HG02763 (cell line): ENCODE measurements around the gene TNS1.
"Not testable (repeated sequence)": the region's sequence is repeated elsewhere in the genome, so short reads cannot be mapped to it uniquely, and the experiment has no call there.

ENCODE experiments used
- ATAC-seq: cut with Tn5 transposase; IDR thresholded peaks from one replicate; pipeline ENCODE4 v1.9.1; 2021; ENCODE audit warnings: mild to moderate bottlenecking, moderate library complexity; ENCODE audit not compliant: unreplicated experiment

Gene TNS1

GRCh38 chr2:217790681-217791392 lies 212.0 kb downstream of the TNS1 start:
- ATAC-seq: no peak

GRCh38 chr2:217790195-217790594 lies 212.6 kb downstream of the TNS1 start:
- ATAC-seq: no peak

- ATAC-seq: no peak
Observed at GRCh38 chr2:217789736-217790181, 213.0 kb downstream of the TNS1 start.

GRCh38 chr2:217789003-217789735 lies 213.6 kb downstream of the TNS1 start:
- ATAC-seq: no peak

- no peak for ATAC-seq
Observed at GRCh38 chr2:217788669-217789002, 214.2 kb downstream of the TNS1 start.

GRCh38 chr2:217787160-217787877 lies 215.5 kb downstream of the TNS1 start:
- ATAC-seq: no peak

- ATAC-seq: not testable (repeated sequence)
Observed at GRCh38 chr2:217786560-217786959, 216.2 kb downstream of the TNS1 start.

- ATAC-seq: no peak
Observed at GRCh38 chr2:217785544-217786045, 217.2 kb downstream of the TNS1 start.

GRCh38 chr2:217784996-217785543 lies 217.7 kb downstream of the TNS1 start:
- no peak for ATAC-seq

GRCh38 chr2:217783243-217783642 lies 219.6 kb downstream of the TNS1 start:
- no peak for ATAC-seq

- ATAC-seq: no peak
Observed at GRCh38 chr2:217777906-217778305, 224.9 kb downstream of the TNS1 start.

GRCh38 chr2:217776631-217777030 lies 226.2 kb downstream of the TNS1 start:
- ATAC-seq: no peak

GRCh38 chr2:217775920-217776503 lies 226.8 kb downstream of the TNS1 start:
- no peak for ATAC-seq

- no peak for ATAC-seq
Observed at GRCh38 chr2:217774232-217774631, 228.6 kb downstream of the TNS1 start.

GRCh38 chr2:217773539-217773938 lies 229.3 kb downstream of the TNS1 start:
- ATAC-seq: no peak

- ATAC-seq: no peak
Observed at GRCh38 chr2:217766356-217766755, 236.4 kb downstream of the TNS1 start.

- no peak for ATAC-seq
Observed at GRCh38 chr2:217761645-217762277, 241.0 kb downstream of the TNS1 start.

GRCh38 chr2:217759991-217760390 lies 242.8 kb downstream of the TNS1 start:
- ATAC-seq: no peak

- no peak for ATAC-seq
Observed at GRCh38 chr2:217757108-217757463, 245.7 kb downstream of the TNS1 start.

GRCh38 chr2:217756375-217757107 lies 246.3 kb downstream of the TNS1 start:
- no peak for ATAC-seq
